Smooth muscle cell (in vitro differentiated cells): ENCODE results near the gene MMP25. TPM values are rescaled to one million over a fixed set of nuclear protein-coding genes. Genes with fewer than 3 reads are reported as not detected.

ENCODE experiments used
- DNase-seq: peaks from one replicate; lab custom pipeline; 2025; ENCODE audit not compliant: unreplicated experiment; lab: John Stamatoyannopoulos, UW
- H2AFZ ChIP-seq: fragments of 200-600 bp; sonication (generic); 2 replicates; pipeline ENCODE4 v1.6.0; 2016; ENCODE audit warnings: antibody characterized with exemption, low read depth, mild to moderate bottlenecking
- H3F3A ChIP-seq: fragments of 200-600 bp; sonication (generic); 2 replicates; pipeline ENCODE4 v1.6.0; 2017; ENCODE audit warnings: antibody characterized with exemption, low read depth
- H3K27ac ChIP-seq: fragments of 200-600 bp; sonication (generic); 2 replicates; pipeline ENCODE4 v1.5.1; 2016; ENCODE audit warnings: low read depth, mild to moderate bottlenecking
- H3K27me3 ChIP-seq: fragments of 200-600 bp; sonication (generic); 2 replicates; pipeline ENCODE4 v1.6.1; 2016; ENCODE audit warnings: low read depth, mild to moderate bottlenecking
- H3K36me3 ChIP-seq: fragments of 200-600 bp; sonication (generic); 2 replicates; pipeline ENCODE4 v1.5.1; 2016; ENCODE audit warnings: low read depth
- H3K4me1 ChIP-seq: fragments of 200-600 bp; sonication (generic); 2 replicates; pipeline ENCODE4 v1.5.1; 2016; ENCODE audit warnings: low read depth
- H3K4me2 ChIP-seq: fragments of 200-600 bp; sonication (generic); 2 replicates; pipeline ENCODE4 v1.6.0; 2016; ENCODE audit warnings: mild to moderate bottlenecking
- H3K4me3 ChIP-seq: fragments of 200-600 bp; sonication (generic); 2 replicates; pipeline ENCODE4 v1.5.1; 2016; ENCODE audit warnings: mild to moderate bottlenecking
- H3K79me2 ChIP-seq: fragments of 200-600 bp; sonication (generic); 2 replicates; pipeline ENCODE4 v1.6.0; 2016; ENCODE audit warnings: low read depth, mild to moderate bottlenecking
- H3K9ac ChIP-seq: fragments of 200-600 bp; sonication (generic); 2 replicates; pipeline ENCODE4 v1.6.0; 2016; ENCODE audit warnings: low read depth
- H3K9me3 ChIP-seq: fragments of 200-600 bp; sonication (generic); replicated peaks from 2 replicates; pipeline ENCODE4 v1.5.1; 2016; ENCODE audit warnings: low read depth
- H4K20me1 ChIP-seq: fragments of 200-600 bp; sonication (generic); 2 replicates; pipeline ENCODE4 v1.6.0; 2016; ENCODE audit warnings: low read depth
- CTCF ChIP-seq: fragments of 200-600 bp; sonication (generic); IDR thresholded peaks from 2 replicates; pipeline ENCODE4 v1.5.1; 2017; ENCODE audit warnings: borderline replicate concordance, mild to moderate bottlenecking, antibody characterized with exemption; ENCODE audit not compliant: insufficient read depth, poor library complexity, severe bottlenecking
- WGBS: methylation state at CpG from one replicate; pipeline ENCODE4 v1.1.7; 2016; ENCODE audit warnings: low lambda C conversion rate; 5-methylcytosine and 5-hydroxymethylcytosine counted together
- polyA plus RNA-seq: library from polyadenylated mRNA; unstranded; fragments of >200 nt; fragmentation: Nextera tagmentation; extraction: Ambion mirVana; gene quantifications from 2 replicates; pipeline ENCODE4 v1.2.1, GENCODE V29; 2016
- total RNA-seq: library from RNA; depleted of rRNA; stranded (reverse); fragments of >200 nt; gene quantifications from 2 replicates; pipeline ENCODE4 v1.2.3, GENCODE V29; 2014

Gene MMP25
- total and polyA plus RNA-seq, 2 experiments from 2014 or later, result 0.90 to 1.3 TPM

GRCh38 chr16:3062553-3062952, 16.2 kb downstream of the MMP25 start:
- no peak for TF ChIP-seq CTCF
- 95% methylated on average over 6 of the region's 6 CpGs for WGBS
- no peak overlapping the region for H3K27ac ChIP-seq

GRCh38 chr16:3063625-3064386, 17.4 kb downstream of the MMP25 start:
- no peak for TF ChIP-seq CTCF
- H3K4me2 ChIP-seq, result no peak overlapping the region
- H3K36me3 ChIP-seq, result no peaks in the 10 kb centered on the region
- WGBS, result 92% methylated on average over 8 of the region's 8 CpGs
- no peak overlapping the region for H3K4me3 ChIP-seq
- H3K9me3 ChIP-seq, result no peaks in the 10 kb centered on the region
- H3K4me1 ChIP-seq, result peaks cover 3% of the 10 kb centered on the region
- H2AFZ ChIP-seq, result no peak overlapping the region
- H4K20me1 ChIP-seq, result no peaks in the 10 kb centered on the region
- H3K79me2 ChIP-seq, result no peaks in the 10 kb centered on the region
- H3K27ac ChIP-seq, result no peak overlapping the region
- H3K27me3 ChIP-seq, result no peaks in the 10 kb centered on the region
- peaks cover 12% of the 10 kb centered on the region for H3F3A ChIP-seq
- no peak overlapping the region for H3K9ac ChIP-seq
- no peak for DNase-seq

More at GRCh38 chr16:3062553-3062952, 16.2 kb downstream of the MMP25 start:
- Histone ChIP-seq H3K4me3 (no peak overlapping the region), H3K27me3 (no peaks in the 10 kb centered on the region), H3K4me1 (peaks cover 7% of the 10 kb centered on the region), H3K36me3 (no peaks in the 10 kb centered on the region), H3K79me2 (no peaks in the 10 kb centered on the region), H3K9me3 (no peaks in the 10 kb centered on the region), H3F3A (peaks cover 12% of the 10 kb centered on the region), H4K20me1 (peaks cover 8% of the 10 kb centered on the region), H3K9ac (no peak overlapping the region), H2AFZ (no peak overlapping the region), H3K4me2 (no peak overlapping the region)
- DNase-seq, result no peak

- no peak within 1 kb of the TSS for H3K27ac ChIP-seq
These were observed 18.8 kb downstream of the MMP25 start, which contains the start of gene IL32 for GRCh38 chr16:3065069-3065741. Gene IL32, plus strand, starts transcription at chr16:3065640. Its CDS starts 172 bp downstream, at chr16:3065812.

More at GRCh38 chr16:3065069-3065741, 18.8 kb downstream of the MMP25 start, which contains the start of gene IL32:
- WGBS, result 83% methylated on average over 13 of the region's 13 CpGs
- TF ChIP-seq CTCF, result no peak
- Histone ChIP-seq H3K9me3 (no peaks in the 10 kb centered on the region), H3K27me3 (no peaks in the 10 kb centered on the region), H3K9ac (peak within 1 kb of the TSS; percentile 67), H3F3A (peaks cover 8% of the 10 kb centered on the region), H3K4me2 (no peak within 1 kb of the TSS), H3K4me3 (no peak within 1 kb of the TSS), H3K79me2 (no peaks in the 10 kb centered on the region), H4K20me1 (no peaks in the 10 kb centered on the region), H3K4me1 (no peaks in the 10 kb centered on the region), H3K36me3 (no peaks in the 10 kb centered on the region), H2AFZ (no peak within 1 kb of the TSS)
- DNase-seq, result no peak
